Ovary (tissue), 10 donors: ENCODE measurements around the gene TDG. TPM values are rescaled to one million over a fixed set of nuclear protein-coding genes. Genes with fewer than 3 reads are reported as not detected.

Source experiments
- DNase-seq, 5 donors: peaks; one replicate each; pipeline ENCODE4 v3.0.0-alpha.2; 2019 to 2020
- H3K27ac ChIP-seq, 2 donors: fragments of 200-600 bp; one replicate each; pipeline versions ENCODE4 v1.5.1 to v1.8.0; 2019 to 2022
- H3K27me3 ChIP-seq: fragments of 200-600 bp; one replicate; pipeline ENCODE4 v1.8.0; 2022
- H3K36me3 ChIP-seq: fragments of 200-600 bp; sonication (generic); one replicate; pipeline ENCODE4 v1.5.1; 2019
- H3K4me1 ChIP-seq: one replicate; pipeline ENCODE4 v1.8.1; 2013; ENCODE audit warnings: mild to moderate bottlenecking, moderate library complexity; ENCODE audit not compliant: insufficient read depth
- H3K4me3 ChIP-seq: fragments of 200-600 bp; sonication (generic); one replicate; pipeline ENCODE4 v1.5.1; 2017
- H3K9me3 ChIP-seq, 2 donors: fragments of 200-600 bp in 1 of 2; sonication (generic) in 1 of 2; one replicate each; pipeline versions ENCODE4 v1.5.1 to v1.8.1; 2013 to 2019; ENCODE audit warnings: mild to moderate bottlenecking in 1 of 2, moderate library complexity in 1 of 2
- EP300 ChIP-seq: sonication (generic); formaldehyde crosslinking; IDR thresholded peaks from one replicate; pipeline ENCODE4 v1.6.1; 2017; ENCODE audit warnings: antibody characterized with exemption
- POLR2A ChIP-seq: fragments of 450-650 bp; IDR thresholded peaks from one replicate; pipeline ENCODE4 v1.6.1; 2017; ENCODE audit warnings: antibody characterized with exemption, mild to moderate bottlenecking, moderate library complexity
- WGBS, 3 donors: extraction: QIAGEN DNeasy Blood & Tissue Kit in 1 of 3; methylation state at CpG; one replicate each; pipeline versions ENCODE4 v1.1.5 to v1.1.7; 2013 to 2017; 5-methylcytosine and 5-hydroxymethylcytosine counted together
- intact Hi-C, 4 donors: fragments of 100-400 bp; cut with DNase I; formaldehyde crosslinking; loops; one replicate each; pipeline versions ENCODE4 v1.11.0 to v1.15.1; 2022 to 2023
- long read RNA-seq, 3 donors: library from polyadenylated mRNA in 2 of 3; unstranded in 2 of 3; transcript quantifications; one replicate each; pipeline ENCODE4 v2.0.0 and lab custom pipeline, GENCODE V29; 2021 to 2026
- polyA plus RNA-seq, 2 donors: library from polyadenylated mRNA; stranded (reverse); fragments of 200-250 nt in 1 of 2; fragments of 350-450 nt in 1 of 2; fragmentation: Illumina TruSeq in 1 of 2; extraction: RNeasy Lipid Tissue Mini Kit (QIAGEN cat#74804) in 1 of 2; gene quantifications; one replicate each; pipeline ENCODE4 v1.2.3, GENCODE V29; 2013 to 2014
- total RNA-seq, 7 donors: library from RNA; depleted of rRNA in 2 of 7; stranded (reverse); fragments of >200 nt in 2 of 7; fragmentation: NEBNext Ultra II Directional in 3 of 7; extraction: Animal tissue kit (Norgen Biotek cat#: 25700) in 3 of 7; gene quantifications; one replicate each; pipeline versions ENCODE4 v1.1.0 to v1.2.4, GENCODE V29; 2016 to 2023
- TF ChIP-seq, protein P1 (sequence below), 3 donors: fragments of 450-650 bp in 2 of 3; fragments of 200-600 bp in 1 of 3; IDR thresholded peaks; one replicate each; pipeline versions ENCODE4 v1.5.1 to v1.8.0; 2016 to 2022; ENCODE audit warnings: antibody characterized with exemption in 3 of 3, mild to moderate bottlenecking in 1 of 3
- donor health status: DM: no; HTN: no; CAD: no; lungs with moderate emphysema.
- donor health status: DM: no; HTN: no; CAD: no.
- donor health status: Bipolar disorder and iron deficiency.
- donor health status: DM: yes; HTN: yes; CAD: no.
- donor health status: DM: no; HTN: no; CAD: no.
- donor health status: DM: yes; HTN: yes; CAD: no.

Gene TDG
- total RNA-seq = 10 to 100 TPM; 13.7 to 24.2 (median 19.6) TPM
- polyA plus RNA-seq = 10 to 100 TPM; 10.7 to 16.3 TPM
- long read RNA-seq, donor 1, partial matches to known transcripts = 1 of 4 reads
- long read RNA-seq, donor 1, other reads (novel, unspliced or antisense) = 0 of 4 reads
- long read RNA-seq, donor 2, transcript TDG-208 (3 exons, 1,139 nt) = major isoform, 8 of 13 reads
- long read RNA-seq, donor 2, partial matches to known transcripts = 0 of 13 reads
- long read RNA-seq, donor 2, other reads (novel, unspliced or antisense) = 0 of 13 reads
- long read RNA-seq, donor 3, partial matches to known transcripts = 5 of 15 reads
- long read RNA-seq, donor 3, other reads (novel, unspliced or antisense) = 3 of 15 reads

- Histone ChIP-seq H3K27ac (peak within 1 kb of the TSS; percentile 81 to 94), H3K4me1 (peaks cover 9% of the 10 kb centered on the region), H3K4me3 (peak within 1 kb of the TSS; percentile 76), H3K36me3 (no peaks in the 10 kb centered on the region), H3K27me3 (no peaks in the 10 kb centered on the region), H3K9me3 (no peaks in the 10 kb centered on the region)
- 3 to 5% (median 4%) methylated on average over 43 to 64 of the region's 64 CpGs for whole genome bisulfite sequencing, 3 donors
- intact Hi-C loops = loop anchor here in 3 of 4 donors (5.0 to 10.0 kb wide), 2 partner anchors 34 to 99 kb away; partner anchors contain the start of genes HCFC2 (in 2 of the 3) and HSP90B1 (in 1 of the 3)
- TF ChIP-seq, protein P1, sequence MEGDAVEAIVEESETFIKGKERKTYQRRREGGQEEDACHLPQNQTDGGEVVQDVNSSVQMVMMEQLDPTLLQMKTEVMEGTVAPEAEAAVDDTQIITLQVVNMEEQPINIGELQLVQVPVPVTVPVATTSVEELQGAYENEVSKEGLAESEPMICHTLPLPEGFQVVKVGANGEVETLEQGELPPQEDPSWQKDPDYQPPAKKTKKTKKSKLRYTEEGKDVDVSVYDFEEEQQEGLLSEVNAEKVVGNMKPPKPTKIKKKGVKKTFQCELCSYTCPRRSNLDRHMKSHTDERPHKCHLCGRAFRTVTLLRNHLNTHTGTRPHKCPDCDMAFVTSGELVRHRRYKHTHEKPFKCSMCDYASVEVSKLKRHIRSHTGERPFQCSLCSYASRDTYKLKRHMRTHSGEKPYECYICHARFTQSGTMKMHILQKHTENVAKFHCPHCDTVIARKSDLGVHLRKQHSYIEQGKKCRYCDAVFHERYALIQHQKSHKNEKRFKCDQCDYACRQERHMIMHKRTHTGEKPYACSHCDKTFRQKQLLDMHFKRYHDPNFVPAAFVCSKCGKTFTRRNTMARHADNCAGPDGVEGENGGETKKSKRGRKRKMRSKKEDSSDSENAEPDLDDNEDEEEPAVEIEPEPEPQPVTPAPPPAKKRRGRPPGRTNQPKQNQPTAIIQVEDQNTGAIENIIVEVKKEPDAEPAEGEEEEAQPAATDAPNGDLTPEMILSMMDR (IDR thresholded peaks at IDR 0.05) = peak in 2 of 3 donors; percentile 7 to 17
- TF ChIP-seq POLR2A (peak; percentile 93), EP300 (no peak)
- DNase-seq = peak; percentile 97 to 99 (median 98)
Measured at GRCh38 chr12:103965590-103966504, at the start of gene TDG. Gene TDG, plus strand, starts transcription at chr12:103965872. Its CDS starts 166 bp downstream, at chr12:103966038.

- WGBS, 3 donors = 41 to 75% (median 64%) methylated on average over 3 of the region's 3 CpGs
- Histone ChIP-seq H3K36me3 (no peaks in the 10 kb centered on the region), H3K27ac (no peak overlapping the region), H3K9me3 (no peaks in the 10 kb centered on the region), H3K27me3 (no peaks in the 10 kb centered on the region), H3K4me1 (no peaks in the 10 kb centered on the region), H3K4me3 (no peak overlapping the region)
- intact Hi-C loops = no loop called here
- TF ChIP-seq, protein P1 (IDR thresholded peaks at IDR 0.05) = no peak
- DNase-seq = no peak
Measured at GRCh38 chr12:103917873-103918272, 47.8 kb upstream of the TDG start.

DNA sequence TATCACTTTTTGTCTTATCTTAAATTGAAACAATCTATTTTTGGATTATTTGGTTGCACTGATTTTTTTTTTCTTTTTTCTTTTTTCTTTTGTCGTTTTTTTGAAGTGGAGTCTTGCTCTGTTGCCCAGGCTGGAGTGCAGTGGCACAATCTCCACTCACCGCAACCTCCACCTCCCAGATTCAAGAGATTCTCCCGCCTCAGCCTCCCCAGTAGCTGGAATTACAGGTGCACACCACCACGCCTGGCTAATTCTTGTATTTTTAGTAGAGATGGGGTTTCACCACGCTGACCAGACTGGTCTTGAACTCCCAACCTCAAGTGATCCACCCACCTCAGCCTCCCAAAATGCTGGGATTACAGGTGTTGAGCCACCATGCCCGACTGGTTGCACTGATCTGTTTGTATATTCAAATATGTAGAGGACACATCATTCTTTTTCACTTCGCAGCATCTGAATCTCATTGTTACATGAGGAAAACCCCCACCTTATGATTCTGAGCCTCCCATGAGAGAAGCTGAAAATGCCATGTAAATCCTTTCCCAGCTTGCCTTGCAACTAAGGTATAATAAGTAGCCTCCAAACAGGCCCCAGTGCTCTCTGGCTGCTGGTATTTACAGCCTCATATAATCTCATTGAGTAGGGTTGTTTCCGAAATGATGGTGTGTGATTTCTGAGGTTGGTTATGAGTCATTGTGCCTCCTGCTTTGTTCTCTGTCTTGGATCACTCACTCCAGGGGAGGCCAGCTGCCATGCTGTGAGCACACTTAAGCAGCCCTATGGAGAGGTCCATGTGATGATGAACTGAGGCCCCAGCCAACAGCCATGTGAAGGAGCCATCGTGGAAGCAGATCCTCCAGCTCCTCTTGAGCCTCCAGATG lies 40.7 kb upstream of the TDG start:
- Histone ChIP-seq H3K27ac (no peak overlapping the region), H3K4me3 (no peak overlapping the region), H3K9me3 (no peaks in the 10 kb centered on the region), H3K4me1 (no peaks in the 10 kb centered on the region), H3K27me3 (no peaks in the 10 kb centered on the region), H3K36me3 (no peaks in the 10 kb centered on the region)
- intact Hi-C loops = loop anchor here in 1 of 4 donors (10.0 kb wide), 1 partner anchor 50 kb away; no protein-coding TSS in a partner anchor
- no peak for DNase-seq
- 78 to 87% (median 81%) methylated on average over 9 of the region's 9 CpGs for WGBS, 3 donors
- no peak for TF ChIP-seq POLR2A
- TF ChIP-seq EP300 = no peak
- TF ChIP-seq, protein P1 (IDR thresholded peaks at IDR 0.05) = no peak
